Transverse colon (tissue), 4 donors: ENCODE measurements around the gene DRC7.

Experiments used
- CTCF ChIP-seq, 5 experiments: fragments of 200-600 bp in 3 of 5; fragments of 450-650 bp in 2 of 5; sonication (generic) in 3 of 5; IDR thresholded peaks; 1 replicate in 2 of 5; 2 replicates in 3 of 5; pipeline ENCODE4 v1.5.1; 2016 to 2017; ENCODE audit warnings: antibody characterized with exemption in 5 of 5, inconsistent platforms in 3 of 5, mild to moderate bottlenecking in 2 of 5, moderate library complexity in 1 of 5
- EP300 ChIP-seq: sonication (generic); formaldehyde crosslinking; IDR thresholded peaks from one replicate; pipeline ENCODE4 v1.6.1; 2017; ENCODE audit warnings: antibody characterized with exemption, low read depth
- POLR2A ChIP-seq: fragments of 450-650 bp; IDR thresholded peaks from one replicate; pipeline ENCODE4 v1.6.1; 2016; ENCODE audit warnings: antibody characterized with exemption, mild to moderate bottlenecking, moderate library complexity
- POLR2AphosphoS5 ChIP-seq, 3 donors: sonication (generic); formaldehyde crosslinking; IDR thresholded peaks; one replicate each; pipeline ENCODE4 v1.6.1; 2016; ENCODE audit warnings: antibody characterized with exemption in 3 of 3

DNA sequence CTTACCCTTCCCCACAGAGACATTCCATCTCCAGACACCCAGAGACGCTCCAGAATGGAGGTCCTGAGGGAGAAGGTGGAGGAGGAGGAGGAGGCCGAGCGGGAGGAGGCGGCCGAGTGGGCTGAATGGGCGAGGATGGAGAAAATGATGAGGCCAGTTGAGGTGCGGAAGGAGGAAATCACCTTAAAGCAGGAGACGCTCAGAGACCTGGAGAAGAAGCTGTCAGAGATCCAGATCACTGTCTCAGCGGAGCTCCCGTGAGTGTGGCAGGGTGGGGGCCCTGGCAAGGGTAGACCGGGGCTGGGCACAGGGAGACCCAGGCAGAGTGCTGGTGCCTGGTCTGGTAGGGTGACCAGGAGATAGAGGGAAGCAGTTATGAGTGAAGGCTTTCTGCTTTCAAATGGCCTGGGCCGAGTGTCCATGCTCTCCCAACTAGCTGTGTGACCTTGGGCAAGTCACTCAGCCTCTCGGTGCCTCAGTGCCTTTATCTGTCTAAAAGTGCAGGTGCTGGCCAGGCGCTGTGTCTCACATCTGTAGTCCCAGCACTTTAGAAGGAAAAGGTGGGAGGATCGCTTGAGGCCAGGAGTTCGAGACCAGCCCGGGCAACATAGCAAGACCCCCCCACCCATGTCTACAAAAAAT lies 3.4 kb downstream of the DRC7 start:
- TF ChIP-seq CTCF (IDR thresholded peaks at IDR 0.05) (no peak), POLR2A (no peak), POLR2AphosphoS5 (IDR thresholded peaks at IDR 0.05) (no peak), EP300 (no peak)
